HepG2 (cell line): ENCODE data around the gene BAG5. TPM values are rescaled to one million over a fixed set of nuclear protein-coding genes. Genes with fewer than 3 reads are reported as not detected.

Experiments used
- BHLHE40 ChIP-seq: IDR thresholded peaks from 2 replicates; pipeline ENCODE4 v1.6.1; 2011; ENCODE audit warnings: low read length, improper control_type of control experiment
- HOXD1 ChIP-seq: sonication (generic); formaldehyde crosslinking; IDR thresholded peaks from 2 replicates; pipeline ENCODE4 v1.5.0; 2020; ENCODE audit warnings: missing genetic modification reagents
- KDM4B ChIP-seq: sonication (generic); formaldehyde crosslinking; IDR thresholded peaks from 2 replicates; pipeline ENCODE4 v1.4.0; 2020; ENCODE audit warnings: missing genetic modification reagents
- MEIS2 ChIP-seq: sonication (generic); formaldehyde crosslinking; IDR thresholded peaks from 2 replicates; pipeline ENCODE4 v1.9.0; 2021; ENCODE audit warnings: mild to moderate bottlenecking, missing genetic modification reagents
- RARA ChIP-seq: IDR thresholded peaks from 2 replicates; pipeline ENCODE4 v1.6.1; 2016; ENCODE audit warnings: missing genetic modification reagents, missing compliant biosample characterization
- ZNF225 ChIP-seq: sonication (generic); formaldehyde crosslinking; IDR thresholded peaks from 2 replicates; pipeline ENCODE4 v1.4.0; 2020; ENCODE audit warnings: mild to moderate bottlenecking, missing genetic modification reagents
- ZNF256 ChIP-seq: sonication (generic); formaldehyde crosslinking; conservative IDR thresholded peaks from 2 replicates; pipeline ENCODE4 v1.4.0; 2020; ENCODE audit warnings: missing genetic modification reagents
- ZNF605 ChIP-seq: sonication (generic); formaldehyde crosslinking; IDR thresholded peaks from 2 replicates; pipeline ENCODE4 v1.8.0; 2022; ENCODE audit warnings: mild to moderate bottlenecking, missing genetic modification reagents
- ZNF629 ChIP-seq: sonication (generic); formaldehyde crosslinking; conservative IDR thresholded peaks from 2 replicates; pipeline ENCODE4 v1.5.0; 2020; ENCODE audit warnings: missing genetic modification reagents
- polyA plus RNA-seq, 8 experiments: library from polyadenylated mRNA; depleted of rRNA in 3 of 8; stranded (reverse) in 7 of 8; unstranded in 1 of 8; fragments of >200 nt; fragmentation: Illumina TruSeq in 4 of 8; extraction: Trizol in 4 of 8; gene quantifications; 2 replicates each; pipeline versions ENCODE4 v1.2.1 to v1.2.3, GENCODE V29; 2011 to 2016; ENCODE audit warnings: low read depth in 4 of 8, missing spikeins in 1 of 8, mixed read lengths in 1 of 8; ENCODE audit not compliant: insufficient read depth in 1 of 8
- total RNA-seq, 5 experiments: library from RNA; depleted of rRNA; stranded (reverse); fragments of >200 nt; fragmentation: Illumina TruSeq; extraction: Trizol; gene quantifications; 2 replicates each; pipeline ENCODE4 v1.2.3, GENCODE V29; 2016; ENCODE audit warnings: low read depth in 1 of 5
- TF ChIP-seq, protein P1 (sequence below): sonication (generic); formaldehyde crosslinking; IDR thresholded peaks from 2 replicates; pipeline ENCODE4 v1.4.0; 2020; ENCODE audit warnings: missing genetic modification reagents
- TF ChIP-seq, protein P2 (sequence below): sonication (generic); formaldehyde crosslinking; IDR thresholded peaks from 2 replicates; pipeline ENCODE4 v1.4.0; 2020; ENCODE audit warnings: missing genetic modification reagents, mild to moderate bottlenecking, borderline replicate concordance
- TF ChIP-seq, protein P3 (sequence below): IDR thresholded peaks from 2 replicates; pipeline ENCODE4 v1.6.1; 2016; ENCODE audit warnings: missing compliant biosample characterization, missing genetic modification reagents, borderline replicate concordance
- TF ChIP-seq, protein P4 (sequence below): sonication (generic); formaldehyde crosslinking; IDR thresholded peaks from 2 replicates; pipeline ENCODE4 v1.5.0; 2020; ENCODE audit warnings: mild to moderate bottlenecking, missing genetic modification reagents, borderline replicate concordance
- TF ChIP-seq, protein P5 (sequence below): sonication (generic); formaldehyde crosslinking; IDR thresholded peaks from 2 replicates; pipeline ENCODE4 v1.9.0; 2022; ENCODE audit warnings: low read depth, missing genetic modification reagents

Gene BAG5
- total and polyA plus RNA-seq, 2 of the 13 experiments (the other 11 are each of a cell fraction or from before 2014, with no cell fraction given) = 3.5 to 21.0 TPM

DNA sequence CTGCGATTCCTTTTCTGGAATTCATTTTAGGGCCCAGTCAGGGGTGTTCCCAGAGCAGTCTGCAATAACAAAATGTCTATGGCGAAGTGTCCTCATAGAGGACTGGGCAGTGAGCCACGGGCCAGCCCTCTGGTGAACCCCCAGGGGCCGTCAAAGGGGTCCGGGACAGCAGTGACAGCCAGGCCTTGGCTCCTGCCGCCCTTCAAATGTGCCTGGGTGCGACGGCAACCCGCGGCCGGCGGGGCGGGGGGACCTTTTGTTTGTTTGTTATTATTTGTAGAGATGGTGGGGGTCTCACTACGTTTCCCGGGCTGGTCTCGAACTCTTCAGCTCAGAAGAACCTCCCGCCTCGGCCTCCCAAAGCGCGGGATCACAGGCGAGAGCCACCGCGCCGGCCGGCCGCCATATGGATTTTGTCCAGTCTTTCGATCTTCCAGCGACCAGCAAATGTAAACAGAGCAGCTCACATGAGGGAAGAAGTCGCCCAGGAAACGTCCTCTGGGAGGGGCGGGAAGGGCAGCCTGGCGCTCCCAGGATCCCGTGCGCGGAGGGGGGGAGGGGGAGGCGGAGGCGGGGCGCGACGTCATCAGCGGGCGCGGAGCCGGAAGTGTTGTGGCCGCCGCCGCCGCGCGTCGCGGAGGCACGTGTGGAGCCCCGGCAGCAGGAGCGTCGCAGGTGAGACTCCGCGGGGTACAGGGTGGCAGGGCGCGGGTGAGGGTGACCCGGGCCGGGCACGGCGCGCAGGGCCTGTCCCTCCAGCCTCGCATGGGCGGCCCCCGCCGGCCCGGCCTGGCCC is 33.7 kb downstream of the BAG5 start, which contains the start of gene TRMT61A (continued):
- TF ChIP-seq, protein P1, sequence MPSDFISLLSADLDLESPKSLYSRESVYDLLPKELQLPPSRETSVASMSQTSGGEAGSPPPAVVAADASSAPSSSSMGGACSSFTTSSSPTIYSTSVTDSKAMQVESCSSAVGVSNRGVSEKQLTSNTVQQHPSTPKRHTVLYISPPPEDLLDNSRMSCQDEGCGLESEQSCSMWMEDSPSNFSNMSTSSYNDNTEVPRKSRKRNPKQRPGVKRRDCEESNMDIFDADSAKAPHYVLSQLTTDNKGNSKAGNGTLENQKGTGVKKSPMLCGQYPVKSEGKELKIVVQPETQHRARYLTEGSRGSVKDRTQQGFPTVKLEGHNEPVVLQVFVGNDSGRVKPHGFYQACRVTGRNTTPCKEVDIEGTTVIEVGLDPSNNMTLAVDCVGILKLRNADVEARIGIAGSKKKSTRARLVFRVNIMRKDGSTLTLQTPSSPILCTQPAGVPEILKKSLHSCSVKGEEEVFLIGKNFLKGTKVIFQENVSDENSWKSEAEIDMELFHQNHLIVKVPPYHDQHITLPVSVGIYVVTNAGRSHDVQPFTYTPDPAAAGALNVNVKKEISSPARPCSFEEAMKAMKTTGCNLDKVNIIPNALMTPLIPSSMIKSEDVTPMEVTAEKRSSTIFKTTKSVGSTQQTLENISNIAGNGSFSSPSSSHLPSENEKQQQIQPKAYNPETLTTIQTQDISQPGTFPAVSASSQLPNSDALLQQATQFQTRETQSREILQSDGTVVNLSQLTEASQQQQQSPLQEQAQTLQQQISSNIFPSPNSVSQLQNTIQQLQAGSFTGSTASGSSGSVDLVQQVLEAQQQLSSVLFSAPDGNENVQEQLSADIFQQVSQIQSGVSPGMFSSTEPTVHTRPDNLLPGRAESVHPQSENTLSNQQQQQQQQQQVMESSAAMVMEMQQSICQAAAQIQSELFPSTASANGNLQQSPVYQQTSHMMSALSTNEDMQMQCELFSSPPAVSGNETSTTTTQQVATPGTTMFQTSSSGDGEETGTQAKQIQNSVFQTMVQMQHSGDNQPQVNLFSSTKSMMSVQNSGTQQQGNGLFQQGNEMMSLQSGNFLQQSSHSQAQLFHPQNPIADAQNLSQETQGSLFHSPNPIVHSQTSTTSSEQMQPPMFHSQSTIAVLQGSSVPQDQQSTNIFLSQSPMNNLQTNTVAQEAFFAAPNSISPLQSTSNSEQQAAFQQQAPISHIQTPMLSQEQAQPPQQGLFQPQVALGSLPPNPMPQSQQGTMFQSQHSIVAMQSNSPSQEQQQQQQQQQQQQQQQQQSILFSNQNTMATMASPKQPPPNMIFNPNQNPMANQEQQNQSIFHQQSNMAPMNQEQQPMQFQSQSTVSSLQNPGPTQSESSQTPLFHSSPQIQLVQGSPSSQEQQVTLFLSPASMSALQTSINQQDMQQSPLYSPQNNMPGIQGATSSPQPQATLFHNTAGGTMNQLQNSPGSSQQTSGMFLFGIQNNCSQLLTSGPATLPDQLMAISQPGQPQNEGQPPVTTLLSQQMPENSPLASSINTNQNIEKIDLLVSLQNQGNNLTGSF (CRISPR knock-in tag) = no peak
- TF ChIP-seq, protein P2, sequence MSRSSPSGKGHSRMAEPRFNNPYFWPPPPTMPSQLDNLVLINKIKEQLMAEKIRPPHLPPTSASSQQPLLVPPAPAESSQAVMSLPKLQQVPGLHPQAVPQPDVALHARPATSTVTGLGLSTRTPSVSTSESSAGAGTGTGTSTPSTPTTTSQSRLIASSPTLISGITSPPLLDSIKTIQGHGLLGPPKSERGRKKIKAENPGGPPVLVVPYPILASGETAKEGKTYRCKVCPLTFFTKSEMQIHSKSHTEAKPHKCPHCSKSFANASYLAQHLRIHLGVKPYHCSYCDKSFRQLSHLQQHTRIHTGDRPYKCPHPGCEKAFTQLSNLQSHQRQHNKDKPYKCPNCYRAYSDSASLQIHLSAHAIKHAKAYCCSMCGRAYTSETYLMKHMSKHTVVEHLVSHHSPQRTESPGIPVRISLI (CRISPR knock-in tag) = peak; percentile 23; the same call in 1 of the 2 replicates
- TF ChIP-seq ZNF256 = 0 out of 2 replicates have a peak, but pooled peaks have one; percentile 19
- 0 out of 2 replicates have a peak, but pooled peaks have one; percentile 14 for TF ChIP-seq ZNF225 (CRISPR knock-in tag)
- TF ChIP-seq BHLHE40 = peak; percentile 91
- no peak for TF ChIP-seq ZNF629 (CRISPR knock-in tag)
- TF ChIP-seq, protein P3, sequence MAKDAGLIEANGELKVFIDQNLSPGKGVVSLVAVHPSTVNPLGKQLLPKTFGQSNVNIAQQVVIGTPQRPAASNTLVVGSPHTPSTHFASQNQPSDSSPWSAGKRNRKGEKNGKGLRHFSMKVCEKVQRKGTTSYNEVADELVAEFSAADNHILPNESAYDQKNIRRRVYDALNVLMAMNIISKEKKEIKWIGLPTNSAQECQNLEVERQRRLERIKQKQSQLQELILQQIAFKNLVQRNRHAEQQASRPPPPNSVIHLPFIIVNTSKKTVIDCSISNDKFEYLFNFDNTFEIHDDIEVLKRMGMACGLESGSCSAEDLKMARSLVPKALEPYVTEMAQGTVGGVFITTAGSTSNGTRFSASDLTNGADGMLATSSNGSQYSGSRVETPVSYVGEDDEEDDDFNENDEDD = peak; percentile 77; the same call in 1 of the 2 replicates
- 0 out of 2 replicates have a peak, but pooled peaks have one; percentile 27 for TF ChIP-seq HOXD1
- TF ChIP-seq KDM4B = peak; percentile 37; the same call in 1 of the 2 replicates
- TF ChIP-seq, protein P4, sequence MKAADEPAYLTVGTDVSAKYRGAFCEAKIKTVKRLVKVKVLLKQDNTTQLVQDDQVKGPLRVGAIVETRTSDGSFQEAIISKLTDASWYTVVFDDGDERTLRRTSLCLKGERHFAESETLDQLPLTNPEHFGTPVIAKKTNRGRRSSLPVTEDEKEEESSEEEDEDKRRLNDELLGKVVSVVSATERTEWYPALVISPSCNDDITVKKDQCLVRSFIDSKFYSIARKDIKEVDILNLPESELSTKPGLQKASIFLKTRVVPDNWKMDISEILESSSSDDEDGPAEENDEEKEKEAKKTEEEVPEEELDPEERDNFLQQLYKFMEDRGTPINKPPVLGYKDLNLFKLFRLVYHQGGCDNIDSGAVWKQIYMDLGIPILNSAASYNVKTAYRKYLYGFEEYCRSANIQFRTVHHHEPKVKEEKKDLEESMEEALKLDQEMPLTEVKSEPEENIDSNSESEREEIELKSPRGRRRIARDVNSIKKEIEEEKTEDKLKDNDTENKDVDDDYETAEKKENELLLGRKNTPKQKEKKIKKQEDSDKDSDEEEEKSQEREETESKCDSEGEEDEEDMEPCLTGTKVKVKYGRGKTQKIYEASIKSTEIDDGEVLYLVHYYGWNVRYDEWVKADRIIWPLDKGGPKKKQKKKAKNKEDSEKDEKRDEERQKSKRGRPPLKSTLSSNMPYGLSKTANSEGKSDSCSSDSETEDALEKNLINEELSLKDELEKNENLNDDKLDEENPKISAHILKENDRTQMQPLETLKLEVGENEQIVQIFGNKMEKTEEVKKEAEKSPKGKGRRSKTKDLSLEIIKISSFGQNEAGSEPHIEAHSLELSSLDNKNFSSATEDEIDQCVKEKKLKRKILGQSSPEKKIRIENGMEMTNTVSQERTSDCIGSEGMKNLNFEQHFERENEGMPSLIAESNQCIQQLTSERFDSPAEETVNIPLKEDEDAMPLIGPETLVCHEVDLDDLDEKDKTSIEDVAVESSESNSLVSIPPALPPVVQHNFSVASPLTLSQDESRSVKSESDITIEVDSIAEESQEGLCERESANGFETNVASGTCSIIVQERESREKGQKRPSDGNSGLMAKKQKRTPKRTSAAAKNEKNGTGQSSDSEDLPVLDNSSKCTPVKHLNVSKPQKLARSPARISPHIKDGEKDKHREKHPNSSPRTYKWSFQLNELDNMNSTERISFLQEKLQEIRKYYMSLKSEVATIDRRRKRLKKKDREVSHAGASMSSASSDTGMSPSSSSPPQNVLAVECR (CRISPR knock-in tag) = peak; percentile 99
- peak; percentile 34 for TF ChIP-seq MEIS2 (CRISPR knock-in tag)
- peak; percentile 29; the same call in 1 of the 2 replicates for TF ChIP-seq RARA
- TF ChIP-seq, protein P5, sequence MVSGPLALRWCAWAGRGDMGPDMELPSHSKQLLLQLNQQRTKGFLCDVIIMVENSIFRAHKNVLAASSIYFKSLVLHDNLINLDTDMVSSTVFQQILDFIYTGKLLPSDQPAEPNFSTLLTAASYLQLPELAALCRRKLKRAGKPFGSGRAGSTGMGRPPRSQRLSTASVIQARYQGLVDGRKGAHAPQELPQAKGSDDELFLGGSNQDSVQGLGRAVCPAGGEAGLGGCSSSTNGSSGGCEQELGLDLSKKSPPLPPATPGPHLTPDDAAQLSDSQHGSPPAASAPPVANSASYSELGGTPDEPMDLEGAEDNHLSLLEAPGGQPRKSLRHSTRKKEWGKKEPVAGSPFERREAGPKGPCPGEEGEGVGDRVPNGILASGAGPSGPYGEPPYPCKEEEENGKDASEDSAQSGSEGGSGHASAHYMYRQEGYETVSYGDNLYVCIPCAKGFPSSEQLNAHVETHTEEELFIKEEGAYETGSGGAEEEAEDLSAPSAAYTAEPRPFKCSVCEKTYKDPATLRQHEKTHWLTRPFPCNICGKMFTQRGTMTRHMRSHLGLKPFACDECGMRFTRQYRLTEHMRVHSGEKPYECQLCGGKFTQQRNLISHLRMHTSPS = no peak
- TF ChIP-seq ZNF605 (CRISPR knock-in tag) = peak; percentile 37; the same call in 1 of the 2 replicates
